Measurements from ENCODE around the gene RYR3.

The RYR3 gene

GRCh38 chr15:33646744-33647143 is 336.0 kb downstream of the RYR3 start:
- DNase-seq (ENCODE audit: low read depth) = no peak
- no peak overlapping the region for H3K4me3 ChIP-seq (ENCODE audit: low read depth, low read length)
- no peak for TF ChIP-seq CTCF (IDR thresholded peaks at IDR 0.05; ENCODE audit: low read depth, low read length, missing control alignments)

- H3K4me3 ChIP-seq (ENCODE audit: low read depth, low read length) = no peak overlapping the region
- no peak for DNase-seq (ENCODE audit: low read depth)
- TF ChIP-seq CTCF (IDR thresholded peaks at IDR 0.05; ENCODE audit: low read depth, low read length, missing control alignments) = no peak
Observed at GRCh38 chr15:33649217-33649933, 338.6 kb downstream of the RYR3 start.

- no peak for TF ChIP-seq CTCF (IDR thresholded peaks at IDR 0.05; ENCODE audit: low read depth, low read length, missing control alignments)
- DNase-seq (ENCODE audit: low read depth) = no peak
- no peak overlapping the region for H3K4me3 ChIP-seq (ENCODE audit: low read depth, low read length)
Observed at GRCh38 chr15:33654860-33655259, 344.1 kb downstream of the RYR3 start.

GRCh38 chr15:33655488-33655887 is 344.7 kb downstream of the RYR3 start:
- no peak for TF ChIP-seq CTCF (IDR thresholded peaks at IDR 0.05; ENCODE audit: low read depth, low read length, missing control alignments)
- H3K4me3 ChIP-seq (ENCODE audit: low read depth, low read length) = no peak overlapping the region
- no peak for DNase-seq (ENCODE audit: low read depth)

GRCh38 chr15:33656168-33656567 is 345.4 kb downstream of the RYR3 start:
- TF ChIP-seq CTCF (IDR thresholded peaks at IDR 0.05; ENCODE audit: low read depth, low read length, missing control alignments) = no peak
- DNase-seq (ENCODE audit: low read depth) = no peak
- H3K4me3 ChIP-seq (ENCODE audit: low read depth, low read length) = no peak overlapping the region

GRCh38 chr15:33660151-33660550 is 349.4 kb downstream of the RYR3 start:
- no peak overlapping the region for H3K4me3 ChIP-seq (ENCODE audit: low read depth, low read length)
- TF ChIP-seq CTCF (IDR thresholded peaks at IDR 0.05; ENCODE audit: low read depth, low read length, missing control alignments) = no peak
- no peak for DNase-seq (ENCODE audit: low read depth)

- no peak for TF ChIP-seq CTCF (IDR thresholded peaks at IDR 0.05; ENCODE audit: low read depth, low read length, missing control alignments)
- DNase-seq (ENCODE audit: low read depth) = no peak
- no peak overlapping the region for H3K4me3 ChIP-seq (ENCODE audit: low read depth, low read length)
Observed at GRCh38 chr15:33662014-33662413, 351.2 kb downstream of the RYR3 start.
